HG03139 (cell line): Measurements from ENCODE around the gene CDCA4.
A peak's percentile ranks its signal among the peaks of the same experiment; 100 is the strongest.

ENCODE experiments used
- ATAC-seq: cut with Tn5 transposase; IDR thresholded peaks from one replicate; pipeline ENCODE4 v1.9.1; 2021; ENCODE audit not compliant: unreplicated experiment

Gene CDCA4

GRCh38 chr14:104992501-104992900 lies 28.4 kb downstream of the CDCA4 start:
- no peak for ATAC-seq

GRCh38 chr14:104991896-104992230 lies 29.0 kb downstream of the CDCA4 start:
- ATAC-seq, result no peak

GRCh38 chr14:104989951-104990303 lies 31.0 kb downstream of the CDCA4 start:
- ATAC-seq, result no peak

GRCh38 chr14:104989236-104989950 lies 31.5 kb downstream of the CDCA4 start:
- ATAC-seq, result no peak

GRCh38 chr14:104986487-104987164 lies 34.3 kb downstream of the CDCA4 start:
- ATAC-seq, result no peak

GRCh38 chr14:104985675-104986486 lies 35.0 kb downstream of the CDCA4 start, which contains the start of gene CLBA1:
CLBA1 (plus strand) TSS chr14:104985788; CDS start chr14:104986432, 644 bp downstream.
- ATAC-seq, result peak; percentile 88

- ATAC-seq, result no peak
Observed at GRCh38 chr14:104984056-104984894, 36.6 kb downstream of the CDCA4 start.

- ATAC-seq, result no peak
Observed at GRCh38 chr14:104983231-104983721, 37.6 kb downstream of the CDCA4 start.

- no peak for ATAC-seq
Observed at GRCh38 chr14:104982548-104983230, 38.2 kb downstream of the CDCA4 start.

- no peak for ATAC-seq
Observed at GRCh38 chr14:104981699-104982541, 39.0 kb downstream of the CDCA4 start.

- no peak for ATAC-seq
Observed at GRCh38 chr14:104980611-104981531, 40.0 kb downstream of the CDCA4 start.

- no peak for ATAC-seq
Observed at GRCh38 chr14:104979758-104980610, 40.9 kb downstream of the CDCA4 start.

- no peak for ATAC-seq
Observed at GRCh38 chr14:104978746-104979691, 41.9 kb downstream of the CDCA4 start.

GRCh38 chr14:104977681-104978653 lies 42.9 kb downstream of the CDCA4 start, which contains the start of gene AHNAK2:
AHNAK2 (minus strand) TSS chr14:104978374; CDS start chr14:104978237, 137 bp downstream.
- no peak for ATAC-seq
